Liver (tissue), 9 donors: Measurements from ENCODE around the gene SMARCD2. TPM values are rescaled to one million over a fixed set of nuclear protein-coding genes. Genes with fewer than 3 reads are reported as not detected.

Experiments
- DNase-seq: peaks from one replicate; pipeline ENCODE4 v3.0.0-alpha.2; 2017; ENCODE audit warnings: low spot score
- H3K27ac ChIP-seq, 2 donors: one replicate each; pipeline ENCODE4 v1.7.0; 2013; ENCODE audit warnings: inconsistent platforms in 2 of 2, low read length in 2 of 2, control low read depth in 1 of 2, low read depth in 1 of 2, mild to moderate bottlenecking in 1 of 2
- H3K27me3 ChIP-seq, 4 donors: one replicate each; pipeline versions ENCODE4 v1.6.1 to v1.7.0; 2013; ENCODE audit warnings: low read length in 3 of 4, inconsistent platforms in 1 of 4, mild to moderate bottlenecking in 1 of 4, moderate library complexity in 1 of 4; ENCODE audit not compliant: control insufficient read depth in 4 of 4, insufficient read depth in 4 of 4
- H3K36me3 ChIP-seq, 4 donors: one replicate each; pipeline versions ENCODE4 v1.6.1 to v1.7.0; 2013; ENCODE audit warnings: low read length in 3 of 4, mild to moderate bottlenecking in 3 of 4, low read depth in 1 of 4, moderate library complexity in 1 of 4; ENCODE audit not compliant: control insufficient read depth in 4 of 4, insufficient read depth in 3 of 4
- H3K4me1 ChIP-seq, 4 donors: one replicate each; pipeline versions ENCODE4 v1.6.1 to v1.7.0; 2013; ENCODE audit warnings: low read length in 3 of 4, mild to moderate bottlenecking in 3 of 4, moderate library complexity in 1 of 4; ENCODE audit not compliant: control insufficient read depth in 4 of 4, insufficient read depth in 4 of 4
- H3K4me3 ChIP-seq, 3 donors: one replicate each; pipeline versions ENCODE4 v1.6.1 to v1.7.0; 2013; ENCODE audit warnings: low read length in 3 of 3, control low read depth in 1 of 3, low read depth in 1 of 3, mild to moderate bottlenecking in 1 of 3
- H3K9ac ChIP-seq, 2 donors: one replicate each; pipeline ENCODE4 v1.7.0; 2013; ENCODE audit warnings: low read length in 2 of 2, mild to moderate bottlenecking in 2 of 2, moderate library complexity in 2 of 2, control low read depth in 1 of 2, low read depth in 1 of 2
- H3K9me3 ChIP-seq, 4 donors: one replicate each; pipeline versions ENCODE4 v1.6.1 to v1.7.0; 2013; ENCODE audit warnings: low read length in 3 of 4; ENCODE audit not compliant: control insufficient read depth in 4 of 4
- EGR1 ChIP-seq, 2 donors: IDR thresholded peaks; 2 replicates each; pipeline ENCODE4 v1.6.1; 2016 to 2018; ENCODE audit warnings: antibody characterized with exemption in 2 of 2, low read depth in 2 of 2
- FOXA2 ChIP-seq: IDR thresholded peaks from 2 replicates; pipeline ENCODE4 v1.6.1; 2016; ENCODE audit warnings: antibody characterized with exemption
- GABPA ChIP-seq, 2 donors: IDR thresholded peaks in 1 of 2; conservative IDR thresholded peaks in 1 of 2; 2 replicates each; pipeline ENCODE4 v1.6.1; 2016; ENCODE audit warnings: antibody characterized with exemption in 2 of 2, mild to moderate bottlenecking in 1 of 2, moderate library complexity in 1 of 2
- HNF4G ChIP-seq: IDR thresholded peaks from 2 replicates; pipeline ENCODE4 v1.6.1; 2016; ENCODE audit warnings: antibody characterized with exemption
- JUND ChIP-seq, 2 donors: IDR thresholded peaks; 2 replicates each; pipeline ENCODE4 v1.6.1; 2016; ENCODE audit warnings: antibody characterized with exemption in 2 of 2
- NR2F2 ChIP-seq: IDR thresholded peaks from 2 replicates; pipeline ENCODE4 v1.6.1; 2016; ENCODE audit warnings: antibody characterized with exemption
- RAD21 ChIP-seq, 2 donors: IDR thresholded peaks; 2 replicates each; pipeline ENCODE4 v1.6.1; 2016; ENCODE audit warnings: antibody characterized with exemption in 2 of 2, mild to moderate bottlenecking in 2 of 2
- RXRA ChIP-seq, 2 donors: IDR thresholded peaks; 2 replicates each; pipeline ENCODE4 v1.6.1; 2017 to 2018; ENCODE audit warnings: antibody characterized with exemption in 2 of 2, mild to moderate bottlenecking in 1 of 2
- SP1 ChIP-seq: IDR thresholded peaks from 2 replicates; pipeline ENCODE4 v1.6.1; 2018; ENCODE audit warnings: antibody characterized with exemption, mild to moderate bottlenecking
- TAF1 ChIP-seq: conservative IDR thresholded peaks from 2 replicates; pipeline ENCODE4 v1.6.1; 2016; ENCODE audit warnings: antibody characterized with exemption, mild to moderate bottlenecking
- YY1 ChIP-seq: IDR thresholded peaks from 2 replicates; pipeline ENCODE4 v1.6.1; 2016; ENCODE audit warnings: antibody characterized with exemption, mild to moderate bottlenecking
- ZBTB33 ChIP-seq: IDR thresholded peaks from 2 replicates; pipeline ENCODE4 v1.6.1; 2016; ENCODE audit warnings: antibody characterized with exemption
- WGBS: extraction: QIAGEN DNeasy Blood & Tissue Kit; methylation state at CpG from one replicate; pipeline ENCODE4 v1.1.7; 2013; 5-methylcytosine and 5-hydroxymethylcytosine counted together
- polyA plus RNA-seq, 2 donors: library from polyadenylated mRNA; stranded (reverse) in 1 of 2; unstranded in 1 of 2; fragments of 200-250 nt in 1 of 2; fragments of >200 nt in 1 of 2; fragmentation: Nextera tagmentation in 1 of 2; extraction: Ambion mirVana in 1 of 2; gene quantifications; one replicate each; pipeline versions ENCODE4 v1.2.1 to v1.2.3, GENCODE V29; 2013 to 2015
- total RNA-seq, 2 donors: library from RNA; depleted of rRNA; stranded (reverse); fragments of >200 nt; gene quantifications; one replicate each; pipeline ENCODE4 v1.2.3, GENCODE V29; 2014
- TF ChIP-seq, protein P1 (sequence below): IDR thresholded peaks from 2 replicates; pipeline ENCODE4 v1.6.1; 2016; ENCODE audit warnings: antibody characterized with exemption
- TF ChIP-seq, protein P2 (sequence below): IDR thresholded peaks from 2 replicates; pipeline ENCODE4 v1.6.1; 2016; ENCODE audit warnings: antibody characterized with exemption, mild to moderate bottlenecking
- TF ChIP-seq, protein P3 (sequence below): fragments of 150-350 bp; IDR thresholded peaks from 2 replicates; pipeline ENCODE4 v1.5.1; 2017; ENCODE audit warnings: improper control_type of control experiment, low read depth, low read length; ENCODE audit not compliant: missing input control
- donor health status: healthy.
- donor health status: healthy.
- donor health status: healthy.
- donor health status: healthy.
- donor health status: healthy.

The SMARCD2 gene
- total and polyA plus RNA-seq, 4 donors, result 14.5 to 67.9 (median 39.4) TPM

DNA sequence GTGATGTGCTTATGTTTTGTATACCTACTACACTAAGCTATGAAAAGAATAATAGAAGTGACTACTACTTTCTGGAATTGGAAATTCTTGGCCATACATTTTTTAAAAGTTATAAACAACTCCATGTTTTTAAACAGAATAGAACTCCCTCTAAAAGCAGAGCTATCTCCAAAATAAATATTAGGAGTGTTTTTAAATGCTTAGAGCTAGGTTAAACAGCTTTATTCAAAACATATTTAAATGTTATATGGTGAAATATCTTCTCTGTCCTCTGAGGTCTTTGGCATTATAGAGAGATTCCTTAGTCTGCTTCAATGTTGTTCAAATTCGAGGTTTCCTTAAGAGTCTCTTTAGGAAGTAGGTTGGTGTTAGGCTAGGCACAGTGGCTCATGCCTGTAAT, 38.2 kb downstream of the SMARCD2 start:
- Histone ChIP-seq H3K9ac (no peak overlapping the region), H3K4me1 (no peaks in the 10 kb centered on the region), H3K27ac (no peak overlapping the region), H3K9me3 (no peaks in the 10 kb centered on the region), H3K27me3 (no peaks in the 10 kb centered on the region), H3K36me3 (peaks cover 10 to 77% (median 55%) of the 10 kb centered on the region in 4 donors), H3K4me3 (no peak overlapping the region)
- 97% methylated on average over 1 of the region's 1 CpG for WGBS
- TF ChIP-seq NR2F2 (no peak), GABPA (IDR thresholded peaks at IDR 0.05 in 1 of 2, conservative IDR thresholded peaks at IDR 0.05 in 1 of 2) (no peak), EGR1 (IDR thresholded peaks at IDR 0.05; ENCODE audit: low read depth in 2 of 2) (no peak), TAF1 (no peak), YY1 (no peak), ZBTB33 (no peak), RAD21 (IDR thresholded peaks at IDR 0.05) (no peak), FOXA2 (no peak), JUND (IDR thresholded peaks at IDR 0.05) (no peak), SP1 (no peak), RXRA (IDR thresholded peaks at IDR 0.05) (no peak)
- TF ChIP-seq, protein P1, sequence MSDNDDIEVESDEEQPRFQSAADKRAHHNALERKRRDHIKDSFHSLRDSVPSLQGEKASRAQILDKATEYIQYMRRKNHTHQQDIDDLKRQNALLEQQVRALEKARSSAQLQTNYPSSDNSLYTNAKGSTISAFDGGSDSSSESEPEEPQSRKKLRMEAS, result no peak
- no peak for DNase-seq

DNA sequence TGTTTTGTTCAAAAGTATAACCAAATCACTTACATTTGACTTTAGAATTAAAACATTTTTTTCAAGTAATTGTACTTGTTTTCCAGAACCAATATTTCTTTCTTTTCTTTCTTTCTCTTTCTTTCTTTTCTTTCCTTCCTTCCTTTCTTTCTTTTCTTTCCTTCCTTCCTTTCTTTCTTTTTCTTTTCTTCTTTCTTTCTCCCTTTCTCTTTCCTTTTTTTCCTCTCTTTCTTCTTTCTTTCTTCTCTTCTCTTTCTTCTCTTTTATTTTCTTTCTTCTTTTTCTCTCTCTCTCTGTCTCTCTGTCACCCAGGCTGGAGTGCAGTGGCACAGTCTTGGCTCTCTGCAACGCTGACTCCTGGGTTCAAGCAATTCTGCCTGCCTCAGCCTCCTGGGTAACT, 41.7 kb downstream of the SMARCD2 start:
- H3K27ac ChIP-seq, result no peak overlapping the region
- H3K27me3 ChIP-seq, result no peaks in the 10 kb centered on the region
- no peaks in the 10 kb centered on the region for H3K4me1 ChIP-seq
- WGBS, result 100% methylated on average over 1 of the region's 1 CpG
- no peak overlapping the region for H3K4me3 ChIP-seq
- TF ChIP-seq, protein P2, sequence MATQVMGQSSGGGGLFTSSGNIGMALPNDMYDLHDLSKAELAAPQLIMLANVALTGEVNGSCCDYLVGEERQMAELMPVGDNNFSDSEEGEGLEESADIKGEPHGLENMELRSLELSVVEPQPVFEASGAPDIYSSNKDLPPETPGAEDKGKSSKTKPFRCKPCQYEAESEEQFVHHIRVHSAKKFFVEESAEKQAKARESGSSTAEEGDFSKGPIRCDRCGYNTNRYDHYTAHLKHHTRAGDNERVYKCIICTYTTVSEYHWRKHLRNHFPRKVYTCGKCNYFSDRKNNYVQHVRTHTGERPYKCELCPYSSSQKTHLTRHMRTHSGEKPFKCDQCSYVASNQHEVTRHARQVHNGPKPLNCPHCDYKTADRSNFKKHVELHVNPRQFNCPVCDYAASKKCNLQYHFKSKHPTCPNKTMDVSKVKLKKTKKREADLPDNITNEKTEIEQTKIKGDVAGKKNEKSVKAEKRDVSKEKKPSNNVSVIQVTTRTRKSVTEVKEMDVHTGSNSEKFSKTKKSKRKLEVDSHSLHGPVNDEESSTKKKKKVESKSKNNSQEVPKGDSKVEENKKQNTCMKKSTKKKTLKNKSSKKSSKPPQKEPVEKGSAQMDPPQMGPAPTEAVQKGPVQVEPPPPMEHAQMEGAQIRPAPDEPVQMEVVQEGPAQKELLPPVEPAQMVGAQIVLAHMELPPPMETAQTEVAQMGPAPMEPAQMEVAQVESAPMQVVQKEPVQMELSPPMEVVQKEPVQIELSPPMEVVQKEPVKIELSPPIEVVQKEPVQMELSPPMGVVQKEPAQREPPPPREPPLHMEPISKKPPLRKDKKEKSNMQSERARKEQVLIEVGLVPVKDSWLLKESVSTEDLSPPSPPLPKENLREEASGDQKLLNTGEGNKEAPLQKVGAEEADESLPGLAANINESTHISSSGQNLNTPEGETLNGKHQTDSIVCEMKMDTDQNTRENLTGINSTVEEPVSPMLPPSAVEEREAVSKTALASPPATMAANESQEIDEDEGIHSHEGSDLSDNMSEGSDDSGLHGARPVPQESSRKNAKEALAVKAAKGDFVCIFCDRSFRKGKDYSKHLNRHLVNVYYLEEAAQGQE, result no peak
- TF ChIP-seq HNF4G, result no peak
- no peak for TF ChIP-seq EGR1 (IDR thresholded peaks at IDR 0.05; ENCODE audit: low read depth in 2 of 2)
- no peak for TF ChIP-seq YY1
- TF ChIP-seq, protein P1, result no peak
- TF ChIP-seq RAD21 (IDR thresholded peaks at IDR 0.05), result no peak
- TF ChIP-seq, protein P3, sequence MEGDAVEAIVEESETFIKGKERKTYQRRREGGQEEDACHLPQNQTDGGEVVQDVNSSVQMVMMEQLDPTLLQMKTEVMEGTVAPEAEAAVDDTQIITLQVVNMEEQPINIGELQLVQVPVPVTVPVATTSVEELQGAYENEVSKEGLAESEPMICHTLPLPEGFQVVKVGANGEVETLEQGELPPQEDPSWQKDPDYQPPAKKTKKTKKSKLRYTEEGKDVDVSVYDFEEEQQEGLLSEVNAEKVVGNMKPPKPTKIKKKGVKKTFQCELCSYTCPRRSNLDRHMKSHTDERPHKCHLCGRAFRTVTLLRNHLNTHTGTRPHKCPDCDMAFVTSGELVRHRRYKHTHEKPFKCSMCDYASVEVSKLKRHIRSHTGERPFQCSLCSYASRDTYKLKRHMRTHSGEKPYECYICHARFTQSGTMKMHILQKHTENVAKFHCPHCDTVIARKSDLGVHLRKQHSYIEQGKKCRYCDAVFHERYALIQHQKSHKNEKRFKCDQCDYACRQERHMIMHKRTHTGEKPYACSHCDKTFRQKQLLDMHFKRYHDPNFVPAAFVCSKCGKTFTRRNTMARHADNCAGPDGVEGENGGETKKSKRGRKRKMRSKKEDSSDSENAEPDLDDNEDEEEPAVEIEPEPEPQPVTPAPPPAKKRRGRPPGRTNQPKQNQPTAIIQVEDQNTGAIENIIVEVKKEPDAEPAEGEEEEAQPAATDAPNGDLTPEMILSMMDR, result no peak
- TF ChIP-seq GABPA (IDR thresholded peaks at IDR 0.05 in 1 of 2, conservative IDR thresholded peaks at IDR 0.05 in 1 of 2), result no peak
- no peak for TF ChIP-seq ZBTB33
- TF ChIP-seq FOXA2, result no peak
- peaks cover 6 to 86% (median 53%) of the 10 kb centered on the region in 4 donors for H3K36me3 ChIP-seq
- no peak overlapping the region for H3K9ac ChIP-seq
- no peak for DNase-seq
- H3K9me3 ChIP-seq, result no peaks in the 10 kb centered on the region
